Liver (tissue), 3 donors: ENCODE measurements around the gene HOXD11.

Source experiments
- JUND ChIP-seq, 2 donors: IDR thresholded peaks; 2 replicates each; pipeline ENCODE4 v1.6.1; 2016; ENCODE audit warnings: antibody characterized with exemption in 2 of 2
- TF ChIP-seq, protein P1 (sequence below): fragments of 150-350 bp; IDR thresholded peaks from 2 replicates; pipeline ENCODE4 v1.5.1; 2017; ENCODE audit warnings: improper control_type of control experiment, low read depth, low read length; ENCODE audit not compliant: missing input control
- TF ChIP-seq, protein P2 (sequence below): IDR thresholded peaks from 2 replicates; pipeline ENCODE4 v1.6.1; 2016; ENCODE audit warnings: antibody characterized with exemption
- donor health status: healthy.
- donor health status: healthy.

DNA sequence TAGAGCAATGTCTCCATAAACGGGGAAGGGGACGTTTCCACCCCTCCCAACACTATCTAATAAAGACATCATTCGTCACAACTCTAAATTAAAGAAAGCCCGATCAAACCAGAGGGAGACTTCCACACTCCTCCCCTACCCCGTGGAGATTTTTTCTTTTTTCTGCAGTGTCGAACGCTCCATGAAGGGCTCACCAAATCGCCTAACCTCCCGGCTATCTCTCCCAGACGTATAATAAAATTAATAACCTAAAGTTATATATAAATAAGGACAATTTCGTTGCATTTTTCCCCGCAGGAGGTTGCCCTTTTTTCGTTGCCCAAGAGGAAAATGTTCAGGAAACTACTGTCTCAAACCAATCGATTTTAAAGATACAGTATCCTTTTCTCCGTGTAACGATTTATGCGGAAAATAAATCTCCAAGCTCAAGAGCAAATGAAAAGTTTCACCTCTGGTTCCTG is 25.7 kb upstream of the HOXD11 start:
- TF ChIP-seq JUND (IDR thresholded peaks at IDR 0.05), result no peak
- TF ChIP-seq, protein P1, sequence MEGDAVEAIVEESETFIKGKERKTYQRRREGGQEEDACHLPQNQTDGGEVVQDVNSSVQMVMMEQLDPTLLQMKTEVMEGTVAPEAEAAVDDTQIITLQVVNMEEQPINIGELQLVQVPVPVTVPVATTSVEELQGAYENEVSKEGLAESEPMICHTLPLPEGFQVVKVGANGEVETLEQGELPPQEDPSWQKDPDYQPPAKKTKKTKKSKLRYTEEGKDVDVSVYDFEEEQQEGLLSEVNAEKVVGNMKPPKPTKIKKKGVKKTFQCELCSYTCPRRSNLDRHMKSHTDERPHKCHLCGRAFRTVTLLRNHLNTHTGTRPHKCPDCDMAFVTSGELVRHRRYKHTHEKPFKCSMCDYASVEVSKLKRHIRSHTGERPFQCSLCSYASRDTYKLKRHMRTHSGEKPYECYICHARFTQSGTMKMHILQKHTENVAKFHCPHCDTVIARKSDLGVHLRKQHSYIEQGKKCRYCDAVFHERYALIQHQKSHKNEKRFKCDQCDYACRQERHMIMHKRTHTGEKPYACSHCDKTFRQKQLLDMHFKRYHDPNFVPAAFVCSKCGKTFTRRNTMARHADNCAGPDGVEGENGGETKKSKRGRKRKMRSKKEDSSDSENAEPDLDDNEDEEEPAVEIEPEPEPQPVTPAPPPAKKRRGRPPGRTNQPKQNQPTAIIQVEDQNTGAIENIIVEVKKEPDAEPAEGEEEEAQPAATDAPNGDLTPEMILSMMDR, result no peak
- TF ChIP-seq, protein P2, sequence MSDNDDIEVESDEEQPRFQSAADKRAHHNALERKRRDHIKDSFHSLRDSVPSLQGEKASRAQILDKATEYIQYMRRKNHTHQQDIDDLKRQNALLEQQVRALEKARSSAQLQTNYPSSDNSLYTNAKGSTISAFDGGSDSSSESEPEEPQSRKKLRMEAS, result no peak
